ENCODE measurements around the gene SNX5. TPM values are rescaled to one million over a fixed set of nuclear protein-coding genes. Genes with fewer than 3 reads are reported as not detected.

The SNX5 gene
- total and polyA plus RNA-seq, 2 of the 13 experiments (the other 11 are each of a cell fraction or from before 2014, with no cell fraction given) = 664 to 1,040 TPM

- TF ChIP-seq, protein P1, sequence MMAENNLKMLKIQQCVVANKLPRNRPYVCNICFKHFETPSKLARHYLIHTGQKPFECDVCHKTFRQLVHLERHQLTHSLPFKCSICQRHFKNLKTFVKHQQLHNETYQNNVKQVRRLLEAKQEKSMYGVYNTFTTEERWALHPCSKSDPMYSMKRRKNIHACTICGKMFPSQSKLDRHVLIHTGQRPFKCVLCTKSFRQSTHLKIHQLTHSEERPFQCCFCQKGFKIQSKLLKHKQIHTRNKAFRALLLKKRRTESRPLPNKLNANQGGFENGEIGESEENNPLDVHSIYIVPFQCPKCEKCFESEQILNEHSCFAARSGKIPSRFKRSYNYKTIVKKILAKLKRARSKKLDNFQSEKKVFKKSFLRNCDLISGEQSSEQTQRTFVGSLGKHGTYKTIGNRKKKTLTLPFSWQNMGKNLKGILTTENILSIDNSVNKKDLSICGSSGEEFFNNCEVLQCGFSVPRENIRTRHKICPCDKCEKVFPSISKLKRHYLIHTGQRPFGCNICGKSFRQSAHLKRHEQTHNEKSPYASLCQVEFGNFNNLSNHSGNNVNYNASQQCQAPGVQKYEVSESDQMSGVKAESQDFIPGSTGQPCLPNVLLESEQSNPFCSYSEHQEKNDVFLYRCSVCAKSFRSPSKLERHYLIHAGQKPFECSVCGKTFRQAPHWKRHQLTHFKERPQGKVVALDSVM (CRISPR knock-in tag; IDR thresholded peaks at IDR 0.05) = no peak
- TF ChIP-seq ISX (CRISPR knock-in tag; conservative IDR thresholded peaks at IDR 0.05) (no peak), RBM22 (optimal IDR thresholded peaks at IDR 0.05; ENCODE audit: low read length) (no peak), ZNF225 (CRISPR knock-in tag; IDR thresholded peaks at IDR 0.05) (peak; percentile 53; the same call in 1 of the 2 replicates), ZSCAN9 (CRISPR knock-in tag; IDR thresholded peaks at IDR 0.05; ENCODE audit: borderline replicate concordance) (no peak), TOE1 (CRISPR knock-in tag; IDR thresholded peaks at IDR 0.05) (no peak), PHB2 (IDR thresholded peaks at IDR 0.05; ENCODE audit: partially characterized antibody) (no peak), CBX1 (IDR thresholded peaks at IDR 0.05; ENCODE audit: low read depth) (no peak), ZBTB21 (CRISPR knock-in tag; IDR thresholded peaks at IDR 0.05) (no peak), HDAC1 (CRISPR knock-in tag; IDR thresholded peaks at IDR 0.05) (no peak), ZBTB3 (CRISPR knock-in tag; IDR thresholded peaks at IDR 0.05; ENCODE audit: borderline replicate concordance, low read depth) (no peak), ARNT (IDR thresholded peaks at IDR 0.05) (no peak), SP4 (CRISPR knock-in tag; IDR thresholded peaks at IDR 0.05) (no peak; the same call in 1 of the 2 replicates), KDM2A (CRISPR knock-in tag; IDR thresholded peaks at IDR 0.05; ENCODE audit: borderline replicate concordance, low read depth) (no peak), ZNF17 (CRISPR knock-in tag; IDR thresholded peaks at IDR 0.05) (no peak), MNT (IDR thresholded peaks at IDR 0.05) (no peak), SRY (CRISPR knock-in tag; IDR thresholded peaks at IDR 0.05) (0 out of 2 replicates have a peak, but pooled peaks have one; percentile 64), PHF20 (CRISPR knock-in tag; IDR thresholded peaks at IDR 0.05) (no peak), HHEX (CRISPR knock-in tag; IDR thresholded peaks at IDR 0.05) (no peak), TAF1 (CRISPR knock-in tag; IDR thresholded peaks at IDR 0.05) (0 out of 2 replicates have a peak, but pooled peaks have one; percentile 11), EED (CRISPR knock-in tag; IDR thresholded peaks at IDR 0.05) (peak; percentile 81), ZNF704 (CRISPR knock-in tag; IDR thresholded peaks at IDR 0.05; ENCODE audit: borderline replicate concordance) (peak; percentile 64; the same call in 1 of the 2 replicates)
- TF ChIP-seq, protein P2, sequence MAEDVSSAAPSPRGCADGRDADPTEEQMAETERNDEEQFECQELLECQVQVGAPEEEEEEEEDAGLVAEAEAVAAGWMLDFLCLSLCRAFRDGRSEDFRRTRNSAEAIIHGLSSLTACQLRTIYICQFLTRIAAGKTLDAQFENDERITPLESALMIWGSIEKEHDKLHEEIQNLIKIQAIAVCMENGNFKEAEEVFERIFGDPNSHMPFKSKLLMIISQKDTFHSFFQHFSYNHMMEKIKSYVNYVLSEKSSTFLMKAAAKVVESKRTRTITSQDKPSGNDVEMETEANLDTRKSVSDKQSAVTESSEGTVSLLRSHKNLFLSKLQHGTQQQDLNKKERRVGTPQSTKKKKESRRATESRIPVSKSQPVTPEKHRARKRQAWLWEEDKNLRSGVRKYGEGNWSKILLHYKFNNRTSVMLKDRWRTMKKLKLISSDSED (CRISPR knock-in tag; IDR thresholded peaks at IDR 0.05) = no peak
- TF ChIP-seq, protein P3, sequence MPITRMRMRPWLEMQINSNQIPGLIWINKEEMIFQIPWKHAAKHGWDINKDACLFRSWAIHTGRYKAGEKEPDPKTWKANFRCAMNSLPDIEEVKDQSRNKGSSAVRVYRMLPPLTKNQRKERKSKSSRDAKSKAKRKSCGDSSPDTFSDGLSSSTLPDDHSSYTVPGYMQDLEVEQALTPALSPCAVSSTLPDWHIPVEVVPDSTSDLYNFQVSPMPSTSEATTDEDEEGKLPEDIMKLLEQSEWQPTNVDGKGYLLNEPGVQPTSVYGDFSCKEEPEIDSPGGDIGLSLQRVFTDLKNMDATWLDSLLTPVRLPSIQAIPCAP (CRISPR knock-in tag; IDR thresholded peaks at IDR 0.05; ENCODE audit: low read depth) = no peak
Measured at GRCh38 chr20:18007534-18008292, 39.1 kb upstream of the SNX5 start (continued).
